ENCODE measurements around the gene KRTAP10-3.
"Not testable (repeated sequence)": the region's sequence is repeated elsewhere in the genome, so short reads cannot be mapped to it uniquely, and the experiment has no call there.

Gene KRTAP10-3, protein sequence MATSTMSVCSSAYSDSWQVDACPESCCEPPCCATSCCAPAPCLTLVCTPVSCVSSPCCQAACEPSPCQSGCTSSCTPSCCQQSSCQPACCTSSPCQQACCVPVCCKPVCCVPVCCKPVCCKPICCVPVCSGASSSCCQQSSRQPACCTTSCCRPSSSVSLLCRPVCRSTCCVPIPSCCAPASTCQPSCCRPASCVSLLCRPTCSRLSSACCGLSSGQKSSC

DNA sequence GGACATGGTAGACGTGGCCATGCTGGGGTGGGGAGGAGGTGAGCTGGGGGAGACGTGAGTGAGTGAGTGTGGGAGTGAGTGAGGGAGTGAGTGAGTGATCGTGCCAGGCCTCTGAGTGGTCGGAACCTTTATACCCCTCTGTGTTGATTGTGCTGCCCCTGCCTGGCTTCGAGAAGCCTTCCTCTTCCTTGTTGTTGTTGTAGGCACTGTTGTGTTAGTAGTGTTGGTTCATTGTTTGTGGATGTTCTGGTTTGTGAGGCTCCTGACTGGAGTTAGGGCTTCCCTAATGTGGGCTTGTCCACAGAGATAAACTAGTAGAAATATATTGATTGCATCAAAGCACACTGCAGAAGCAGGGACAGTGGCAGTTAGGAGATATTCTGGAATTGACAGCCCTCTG, at the start of gene KRTAP10-3:
Gene KRTAP10-3, minus strand, starts transcription at position 101 of the 400 bp plus-strand sequence. Its CDS starts 80 bp downstream, at position 21.
- no peak for DNase-seq

DNA sequence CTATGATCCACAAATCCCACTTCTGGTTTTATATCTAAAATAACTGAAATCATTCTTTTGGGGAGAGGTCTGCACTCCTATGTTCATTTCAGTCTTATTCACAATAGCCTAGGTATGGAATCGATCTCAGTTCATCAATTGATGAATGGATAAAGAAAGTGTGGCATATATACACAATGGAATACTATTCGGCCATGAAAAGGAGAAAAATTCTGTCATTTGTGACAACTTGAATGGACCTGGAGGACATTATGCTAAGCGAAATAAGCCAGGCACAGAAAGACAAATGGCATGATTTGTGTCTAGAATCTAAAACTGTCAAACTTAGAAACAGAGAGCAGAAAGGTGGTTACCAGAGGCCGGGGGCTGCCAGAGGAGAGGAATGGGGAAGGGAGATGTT, 47.9 kb upstream of the KRTAP10-3 start:
- DNase-seq, result no peak

- DNase-seq, result no peak
Measured at GRCh38 chr21:44603911-44604310, 45.3 kb upstream of the KRTAP10-3 start.

- DNase-seq, result no peak
Measured at GRCh38 chr21:44603109-44603875, 44.7 kb upstream of the KRTAP10-3 start.

DNA sequence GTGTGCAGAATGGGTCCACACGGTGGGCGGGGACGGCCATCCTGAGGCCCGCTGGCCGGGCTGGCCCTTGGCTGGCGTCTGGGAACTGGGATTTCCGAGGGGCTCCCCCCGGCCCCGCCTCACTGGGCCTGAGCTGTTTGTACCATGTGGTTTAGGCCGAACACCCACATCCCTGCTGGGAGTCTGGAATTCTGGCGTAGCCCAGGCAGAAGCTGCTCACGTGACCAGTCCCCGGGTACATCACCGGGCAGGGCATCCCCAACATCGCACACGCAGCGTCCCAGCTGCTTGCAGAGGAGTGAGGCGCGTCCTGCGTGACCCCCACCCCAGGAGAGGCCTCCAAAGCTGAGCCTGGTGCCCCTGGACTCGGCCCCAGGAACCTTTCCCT, 43.9 kb upstream of the KRTAP10-3 start:
- DNase-seq, result no peak

DNA sequence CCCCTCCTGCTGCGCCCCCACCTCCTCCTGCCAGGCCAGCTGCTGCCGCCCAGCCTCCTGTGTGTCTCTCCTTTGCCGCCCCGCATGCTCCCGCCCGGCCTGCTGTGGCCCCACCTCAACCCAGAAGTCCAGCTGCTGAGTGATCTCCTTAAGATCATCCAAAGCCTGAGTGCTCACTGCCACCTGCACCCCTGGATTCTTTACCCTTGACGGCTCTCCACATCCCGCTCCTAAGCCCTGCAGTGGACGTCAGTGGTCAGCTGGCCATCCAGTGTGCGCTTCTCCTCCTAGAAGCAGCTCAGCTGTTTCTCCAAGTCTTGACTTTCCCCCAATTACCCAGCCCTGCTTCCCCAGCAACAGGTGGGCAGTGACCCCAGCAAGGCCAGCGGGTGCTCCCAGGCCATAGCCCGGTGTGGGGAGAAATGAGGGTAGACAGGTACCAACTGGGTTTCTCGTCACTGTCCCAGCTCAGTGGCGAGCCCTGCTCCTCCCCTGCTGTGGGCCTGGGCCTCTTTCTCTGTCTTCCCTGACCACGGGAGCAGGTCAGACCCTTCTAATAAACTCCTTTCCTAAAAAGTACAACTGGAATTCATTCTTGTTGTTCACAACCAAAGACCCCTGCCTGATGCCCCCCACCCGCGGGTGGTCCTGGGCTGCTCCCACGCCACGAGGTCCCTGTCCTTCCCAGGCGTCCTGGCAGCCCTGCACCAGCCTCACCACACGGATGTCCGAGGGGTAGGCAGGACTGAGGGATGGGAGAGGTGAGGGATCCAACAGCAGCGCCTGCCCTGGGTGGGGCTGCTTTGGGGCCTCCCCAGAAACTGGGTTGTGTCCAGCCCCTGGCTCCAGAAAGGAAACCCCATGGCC, 43.2 kb upstream of the KRTAP10-3 start:
- DNase-seq, result no peak

GRCh38 chr21:44601091-44601490, 42.5 kb upstream of the KRTAP10-3 start:
- not testable (repeated sequence) for DNase-seq

DNA sequence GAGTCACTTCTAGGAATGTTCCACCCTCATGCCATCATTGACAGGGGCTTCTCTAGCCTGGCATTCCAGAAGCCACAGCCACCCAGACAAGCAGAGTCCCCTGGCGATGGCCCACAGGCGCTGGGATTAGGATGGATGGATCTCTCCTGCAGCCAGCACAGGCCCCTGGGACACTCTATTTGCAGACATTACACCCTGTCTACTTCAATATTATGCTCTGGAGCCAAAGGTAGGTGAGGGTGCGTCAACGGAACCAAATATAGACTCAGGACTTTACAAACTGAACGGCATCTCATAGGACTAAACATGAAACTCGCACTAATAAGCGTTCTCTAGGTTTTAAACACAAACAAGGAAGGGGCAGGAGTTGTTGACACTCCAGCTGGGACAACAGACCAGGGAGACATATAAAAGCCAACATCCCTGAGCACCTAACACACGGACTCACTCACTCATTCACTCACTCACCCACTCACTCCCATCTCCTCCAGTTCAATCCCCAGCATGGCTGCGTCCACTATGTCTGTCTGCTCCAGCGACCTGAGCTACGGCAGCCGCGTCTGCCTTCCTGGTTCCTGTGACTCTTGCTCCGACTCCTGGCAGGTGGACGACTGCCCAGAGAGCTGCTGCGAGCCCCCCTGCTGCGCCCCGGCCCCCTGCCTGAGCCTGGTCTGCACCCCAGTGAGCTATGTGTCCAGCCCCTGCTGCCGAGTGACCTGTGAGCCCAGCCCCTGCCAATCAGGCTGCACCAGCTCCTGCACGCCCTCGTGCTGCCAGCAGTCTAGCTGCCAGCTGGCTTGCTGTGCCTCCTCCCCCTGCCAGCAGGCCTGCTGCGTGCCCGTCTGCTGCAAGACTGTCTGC, 41.8 kb upstream of the KRTAP10-3 start, which contains the start of gene KRTAP10-7:
Gene KRTAP10-7, plus strand, starts transcription at position 480 of the 861 bp plus-strand sequence. Its CDS starts 25 bp downstream, at position 505.
- DNase-seq, result not testable (repeated sequence)

DNA sequence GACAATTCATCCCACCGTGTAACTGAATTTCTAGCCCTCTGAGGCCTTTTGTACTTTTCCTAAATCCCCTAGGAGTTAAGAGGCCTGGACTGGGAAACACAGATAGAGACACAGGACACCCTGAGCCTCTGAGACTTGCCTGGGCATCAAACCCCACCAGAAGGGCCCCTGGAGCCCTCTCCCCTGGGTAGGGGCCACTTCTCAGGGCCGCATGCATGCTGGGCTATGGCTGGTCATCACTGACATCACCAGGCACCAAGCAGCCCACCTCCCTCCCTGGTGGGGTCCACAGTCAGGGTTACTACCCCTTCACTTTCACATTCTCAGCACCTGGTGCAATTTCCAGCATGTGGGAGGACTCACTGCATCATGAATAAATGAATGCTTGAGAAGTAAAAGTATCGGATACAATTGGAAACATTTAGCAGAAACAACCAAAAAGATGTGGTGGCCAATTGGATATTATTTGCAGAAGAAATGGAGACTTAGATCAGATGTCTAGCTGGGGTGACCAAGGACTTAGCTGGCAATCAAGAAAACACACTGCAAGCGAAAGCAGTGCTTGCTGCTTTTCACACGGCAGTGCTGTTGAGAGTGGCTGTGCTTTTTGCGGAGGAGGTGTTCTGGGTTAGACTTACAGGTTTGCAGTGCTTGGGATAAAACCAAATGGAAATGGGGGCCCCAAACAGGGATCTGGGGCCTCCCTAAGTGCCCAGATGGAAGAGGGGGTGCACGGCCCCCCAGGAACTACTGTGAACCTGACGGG, 40.9 kb upstream of the KRTAP10-3 start:
- no peak for DNase-seq

- no peak for DNase-seq
Measured at GRCh38 chr21:44598061-44598460, 39.5 kb upstream of the KRTAP10-3 start.

DNA sequence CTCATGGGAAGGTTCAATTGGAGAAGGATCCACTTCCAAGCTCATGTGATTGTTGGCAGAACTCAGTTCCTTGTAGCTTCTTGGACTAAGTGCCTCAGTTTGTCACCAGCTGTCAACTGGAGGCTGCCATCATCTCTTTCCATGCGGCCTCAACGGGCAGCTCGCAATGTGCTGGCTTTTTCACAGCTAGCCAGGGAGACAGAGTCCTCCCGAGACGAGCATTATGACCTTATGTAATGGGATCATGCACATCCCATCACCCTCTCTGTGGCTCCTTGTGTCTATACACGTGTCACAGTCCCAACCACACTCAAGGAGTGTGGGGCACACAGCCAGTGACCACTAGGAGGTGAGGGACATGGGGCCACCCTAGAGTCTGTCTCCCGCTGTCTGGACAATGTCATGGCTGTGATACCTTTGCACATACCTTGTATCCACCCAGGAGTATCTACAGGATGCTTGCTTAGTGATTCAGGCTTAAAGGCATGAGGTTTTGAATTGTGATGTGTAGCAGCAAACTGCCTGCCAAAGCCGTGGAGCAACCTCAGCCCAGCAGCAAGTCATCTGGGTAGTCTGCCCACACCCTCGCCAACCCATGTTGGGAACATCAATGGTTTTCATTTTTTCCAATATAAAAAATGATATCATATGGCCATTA, 37.6 kb upstream of the KRTAP10-3 start:
- DNase-seq, result no peak

DNA sequence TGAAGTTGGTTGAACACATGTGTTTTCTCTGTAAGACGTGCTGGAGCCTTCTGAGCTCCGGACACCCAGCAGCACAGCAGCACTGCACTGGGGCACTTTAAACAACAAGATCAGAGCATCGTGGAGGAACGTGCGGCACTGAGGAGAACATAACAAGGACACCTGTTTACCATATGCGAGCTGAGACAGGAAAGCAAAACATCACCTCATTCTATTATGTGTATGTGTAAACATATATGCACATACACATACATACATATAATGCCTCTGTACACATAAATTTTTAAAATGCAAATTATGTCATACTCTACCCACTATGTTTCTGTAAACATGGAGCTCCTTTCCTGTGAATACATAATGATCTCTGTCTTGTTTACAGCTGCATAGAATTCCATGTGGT, 36.9 kb upstream of the KRTAP10-3 start:
- no peak for DNase-seq

DNA sequence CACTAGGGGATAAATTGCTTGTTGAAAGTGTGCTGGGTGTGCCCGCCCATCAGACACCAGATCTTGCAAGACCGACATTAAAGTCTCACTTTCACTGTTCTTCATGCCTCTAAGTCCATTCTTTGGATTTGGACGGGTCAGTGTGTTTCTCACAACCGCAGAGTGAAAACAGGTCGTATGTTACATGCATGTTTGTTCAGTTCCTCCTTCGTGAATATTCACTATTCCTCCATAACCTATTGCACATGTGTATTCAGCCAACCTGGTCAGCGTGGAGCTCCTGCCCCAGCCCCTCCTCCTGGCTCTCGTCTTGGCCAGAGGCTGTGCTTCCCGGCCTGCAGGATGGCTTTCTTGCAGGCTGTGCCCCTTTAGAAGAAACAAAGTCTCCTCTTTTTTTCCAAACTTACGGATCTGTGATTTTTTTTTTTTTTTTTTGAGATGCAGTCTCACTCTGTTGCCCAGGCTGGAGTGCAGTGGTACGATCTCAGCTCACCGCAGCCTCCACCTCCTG, 35.9 kb upstream of the KRTAP10-3 start:
- no peak for DNase-seq

DNA sequence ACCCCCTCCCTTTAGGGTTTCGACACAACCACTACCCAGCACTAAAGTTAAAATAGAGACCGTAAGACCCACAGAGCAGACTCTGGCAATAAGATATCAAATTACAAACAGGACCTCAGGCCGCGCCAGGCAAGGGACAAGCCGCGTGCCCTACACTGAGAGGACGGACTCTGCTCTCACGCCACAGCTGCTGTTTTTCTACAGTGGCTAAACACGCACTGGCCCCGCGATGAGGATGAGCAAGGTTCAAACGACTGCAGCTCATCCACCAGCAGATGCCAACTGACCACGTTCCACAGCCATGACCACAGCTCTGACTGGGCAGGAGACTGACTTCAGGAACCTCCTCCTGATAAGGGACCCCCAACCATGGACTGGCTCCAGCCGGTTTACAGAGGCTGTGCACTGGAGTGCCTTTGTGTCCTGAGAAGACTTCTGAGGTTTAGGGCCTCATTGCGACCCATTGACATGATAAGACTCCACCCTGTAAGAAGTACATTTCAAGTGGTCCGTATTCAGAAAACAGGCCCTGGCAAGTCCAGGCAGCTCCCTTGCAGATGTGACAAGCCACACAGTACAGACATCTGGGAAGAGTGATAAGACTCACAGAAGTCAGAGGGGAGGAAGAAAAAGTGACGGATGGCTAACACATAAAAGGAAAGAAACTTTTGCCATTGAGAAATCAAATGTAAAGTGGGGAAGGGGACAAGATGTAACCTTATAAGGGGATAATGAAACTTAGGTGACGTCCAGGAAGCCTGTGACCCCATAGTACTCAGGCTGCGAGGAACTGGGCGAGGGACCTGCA, 35.2 kb upstream of the KRTAP10-3 start:
- no peak for DNase-seq

DNA sequence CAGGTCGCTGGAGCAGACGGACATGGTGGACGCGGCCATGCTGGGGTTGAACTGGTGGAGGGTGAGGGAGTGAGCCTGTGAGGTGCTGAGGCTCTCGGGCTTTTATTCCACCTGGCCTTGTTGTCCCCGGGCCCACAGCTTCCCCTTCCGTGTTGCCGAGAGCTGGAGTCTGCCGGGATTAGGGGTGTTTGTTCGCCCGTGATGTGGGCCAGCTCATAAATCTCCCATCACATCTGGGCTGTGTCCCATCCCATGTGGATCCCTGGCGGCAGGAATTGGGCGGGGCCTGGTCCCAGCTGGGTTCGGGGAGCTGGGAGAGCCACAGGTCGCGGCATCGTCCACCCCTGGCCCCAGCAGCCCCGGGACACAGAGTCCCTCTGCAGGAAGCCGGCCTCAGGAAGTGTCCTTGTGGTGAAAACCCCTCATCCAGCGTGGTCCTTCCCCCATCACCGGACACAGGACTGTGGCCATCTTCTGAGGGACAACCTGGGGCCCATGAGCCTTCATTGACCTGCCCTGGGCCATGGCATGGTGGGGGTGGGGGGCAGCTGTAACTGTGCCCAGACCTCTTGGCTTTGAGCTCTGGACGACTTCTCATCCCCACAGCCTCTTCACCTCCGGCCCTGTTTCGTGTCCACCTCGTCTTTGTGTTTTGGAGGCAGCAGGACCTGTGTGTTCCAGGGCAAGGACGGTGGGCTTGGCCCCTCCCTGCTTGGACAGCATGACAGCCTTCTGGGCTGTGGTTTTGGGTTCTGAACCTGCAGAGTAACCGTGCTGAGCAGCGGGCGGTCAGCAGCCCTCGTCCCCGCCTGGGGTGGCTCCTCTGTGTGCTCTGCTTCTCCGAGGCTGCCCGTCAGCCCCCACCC, 34.1 kb upstream of the KRTAP10-3 start, which contains the start of gene KRTAP10-6:
Gene KRTAP10-6, minus strand, starts transcription at position 60 of the 866 bp plus-strand sequence. Its CDS starts 21 bp downstream, at position 39.
- DNase-seq, result no peak

GRCh38 chr21:44591801-44592130, 33.2 kb upstream of the KRTAP10-3 start:
- DNase-seq, result not testable (repeated sequence)

DNA sequence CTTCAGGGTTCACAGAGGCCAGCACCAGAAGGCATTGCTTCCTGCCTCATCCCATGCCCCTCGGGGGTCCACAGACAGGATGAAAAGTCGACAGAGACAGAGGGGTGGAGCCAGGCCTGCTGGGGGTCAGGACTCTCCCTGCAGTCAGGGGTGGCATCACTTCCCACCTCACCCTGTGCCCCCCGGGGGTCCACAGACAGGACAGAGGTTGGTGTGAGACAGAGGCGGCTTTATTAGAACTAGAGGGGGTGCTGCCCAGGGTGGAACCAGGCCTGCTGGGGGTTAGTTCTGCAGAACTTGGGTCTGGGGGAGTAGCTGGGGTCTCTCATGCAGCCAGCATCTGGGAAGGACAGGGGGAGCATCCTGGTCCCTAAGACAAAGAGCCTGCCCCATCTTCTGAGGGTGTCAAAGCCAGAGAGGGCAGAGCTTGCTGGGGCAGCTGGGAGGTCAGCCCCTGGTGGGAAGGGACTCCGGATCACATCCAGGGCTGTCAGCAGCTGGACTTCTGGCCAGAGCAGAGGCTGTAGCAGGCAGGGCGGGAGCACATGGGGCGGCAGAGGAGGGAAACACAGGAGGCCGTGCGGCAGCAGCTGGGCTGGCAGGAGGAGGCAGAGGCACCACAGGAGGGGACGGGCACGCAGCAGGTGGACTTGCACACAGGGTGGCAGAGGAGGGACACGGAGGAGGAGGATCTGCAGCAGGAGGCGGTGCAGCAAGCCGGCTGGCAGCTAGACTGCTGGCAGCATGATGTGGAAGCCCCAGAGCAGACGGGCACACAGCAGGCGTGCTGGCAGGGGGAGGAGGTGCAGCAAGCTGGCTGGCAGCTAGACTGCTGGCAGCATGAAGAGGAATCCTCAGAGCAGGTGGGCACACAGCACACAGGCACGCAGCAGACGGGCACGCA, 32.6 kb upstream of the KRTAP10-3 start:
- DNase-seq, result not testable (repeated sequence)

GRCh38 chr21:44590311-44590721, 31.7 kb upstream of the KRTAP10-3 start:
- DNase-seq, result no peak
